IMR-90 (cell line): Measurements from ENCODE around the gene PIM1.

Source experiments
- BHLHE40 ChIP-seq: fragments of 150-350 bp; IDR thresholded peaks from 2 replicates; pipeline ENCODE4 v1.6.1; 2016; ENCODE audit warnings: mild to moderate bottlenecking, low read depth, low read length
- MAZ ChIP-seq: IDR thresholded peaks from 2 replicates; pipeline ENCODE4 v1.6.1; 2012; ENCODE audit warnings: low read depth, mild to moderate bottlenecking, low read length, improper control_type of control experiment, moderate library complexity, borderline replicate concordance
- POLR2A ChIP-seq: IDR thresholded peaks from 2 replicates; pipeline ENCODE4 v1.6.1; 2012; ENCODE audit warnings: mild to moderate bottlenecking, low read depth, low read length
- RAD21 ChIP-seq: IDR thresholded peaks from 2 replicates; pipeline ENCODE4 v1.6.1; 2012; ENCODE audit warnings: low read length, improper control_type of control experiment
- TF ChIP-seq, protein P1 (sequence below): conservative IDR thresholded peaks from 2 replicates; pipeline ENCODE4 v1.5.1; 2012; ENCODE audit warnings: mild to moderate bottlenecking, low read depth, low read length, improper control_type of control experiment
- TF ChIP-seq, protein P2 (sequence below): fragments of 150-350 bp; IDR thresholded peaks from 2 replicates; pipeline ENCODE4 v1.6.1; 2017; ENCODE audit warnings: mild to moderate bottlenecking, antibody characterized with exemption, low read length, low read depth

- TF ChIP-seq, protein P1, sequence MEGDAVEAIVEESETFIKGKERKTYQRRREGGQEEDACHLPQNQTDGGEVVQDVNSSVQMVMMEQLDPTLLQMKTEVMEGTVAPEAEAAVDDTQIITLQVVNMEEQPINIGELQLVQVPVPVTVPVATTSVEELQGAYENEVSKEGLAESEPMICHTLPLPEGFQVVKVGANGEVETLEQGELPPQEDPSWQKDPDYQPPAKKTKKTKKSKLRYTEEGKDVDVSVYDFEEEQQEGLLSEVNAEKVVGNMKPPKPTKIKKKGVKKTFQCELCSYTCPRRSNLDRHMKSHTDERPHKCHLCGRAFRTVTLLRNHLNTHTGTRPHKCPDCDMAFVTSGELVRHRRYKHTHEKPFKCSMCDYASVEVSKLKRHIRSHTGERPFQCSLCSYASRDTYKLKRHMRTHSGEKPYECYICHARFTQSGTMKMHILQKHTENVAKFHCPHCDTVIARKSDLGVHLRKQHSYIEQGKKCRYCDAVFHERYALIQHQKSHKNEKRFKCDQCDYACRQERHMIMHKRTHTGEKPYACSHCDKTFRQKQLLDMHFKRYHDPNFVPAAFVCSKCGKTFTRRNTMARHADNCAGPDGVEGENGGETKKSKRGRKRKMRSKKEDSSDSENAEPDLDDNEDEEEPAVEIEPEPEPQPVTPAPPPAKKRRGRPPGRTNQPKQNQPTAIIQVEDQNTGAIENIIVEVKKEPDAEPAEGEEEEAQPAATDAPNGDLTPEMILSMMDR: no peak
- TF ChIP-seq BHLHE40 (no peak), RAD21 (no peak), MAZ (no peak), POLR2A (no peak)
- TF ChIP-seq, protein P2, sequence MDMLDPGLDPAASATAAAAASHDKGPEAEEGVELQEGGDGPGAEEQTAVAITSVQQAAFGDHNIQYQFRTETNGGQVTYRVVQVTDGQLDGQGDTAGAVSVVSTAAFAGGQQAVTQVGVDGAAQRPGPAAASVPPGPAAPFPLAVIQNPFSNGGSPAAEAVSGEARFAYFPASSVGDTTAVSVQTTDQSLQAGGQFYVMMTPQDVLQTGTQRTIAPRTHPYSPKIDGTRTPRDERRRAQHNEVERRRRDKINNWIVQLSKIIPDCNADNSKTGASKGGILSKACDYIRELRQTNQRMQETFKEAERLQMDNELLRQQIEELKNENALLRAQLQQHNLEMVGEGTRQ: no peak
Measured at GRCh38 chr6:37205175-37205996, 35.4 kb downstream of the PIM1 start.
